ENCODE measurements around the gene CCDC85B.
A peak's percentile ranks its signal among the peaks of the same experiment; 100 is the strongest.

Gene CCDC85B

DNA sequence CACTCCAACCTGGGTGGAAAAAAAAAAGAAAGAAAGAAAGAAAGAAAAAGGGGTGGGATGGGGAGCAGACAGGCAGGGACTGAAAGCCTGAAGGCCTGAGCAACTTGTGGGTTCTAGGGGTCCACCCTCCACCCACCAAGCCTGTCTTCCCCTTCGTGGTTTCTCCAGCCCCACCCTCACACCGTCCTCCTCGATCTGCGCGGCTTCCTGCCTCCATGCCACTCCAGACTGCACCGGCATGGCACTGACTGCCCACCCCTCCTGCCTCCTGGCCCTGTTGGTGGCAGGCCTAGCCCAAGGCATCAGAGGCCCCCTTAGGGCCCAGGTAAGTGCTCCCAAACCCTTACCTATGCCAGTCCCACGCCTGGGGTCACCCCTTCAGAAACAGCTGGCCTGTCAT lies 10.9 kb upstream of the CCDC85B start, which contains the start of gene CTSW:
Gene CTSW (plus strand): TSS at position 221 of the 400 bp plus-strand sequence. CDS start 18 bp downstream, at position 239.
- H3K4me3 ChIP-seq (ENCODE audit: low read depth in 1 of 2, low read length in 2 of 2), result no peak within 1 kb of the TSS
- H2AFZ ChIP-seq (ENCODE audit: low read depth, low read length), result no peak within 1 kb of the TSS
- DNase-seq (peak; percentile 56), ATAC-seq (ENCODE audit: insufficient read depth, low read depth) (peak; percentile 61)
- H3K79me2 ChIP-seq (ENCODE audit: insufficient read depth, low read length), result 0 out of 2 replicates have a peak, but pooled peaks cover 3% of the 10 kb centered on the region
- H3K27me3 ChIP-seq (ENCODE audit: insufficient read depth, low read length, poor library complexity), result no peaks in the 10 kb centered on the region
- no peaks in the 10 kb centered on the region for H3K9me3 ChIP-seq (ENCODE audit: insufficient read depth, low read length, severe bottlenecking)
- no peak within 1 kb of the TSS for H3K9ac ChIP-seq (ENCODE audit: low read depth, low read length)
- peaks cover 8% of the 10 kb centered on the region for H4K20me1 ChIP-seq (ENCODE audit: insufficient read depth, low read length)
- H3K36me3 ChIP-seq (ENCODE audit: insufficient read depth, low read length), result peaks cover 27% of the 10 kb centered on the region
- peaks cover 9% of the 10 kb centered on the region for H3K4me1 ChIP-seq (ENCODE audit: insufficient read depth, low read length)
- TF ChIP-seq CTCF (IDR thresholded peaks at IDR 0.05; ENCODE audit: borderline replicate concordance, extremely low read depth, low read length, poor library complexity, severe bottlenecking) (no peak), EZH2 (IDR thresholded peaks at IDR 0.05; ENCODE audit: borderline replicate concordance, low read depth, low read length, severe bottlenecking) (no peak)
- H3K4me2 ChIP-seq (ENCODE audit: insufficient read depth, low read length), result no peak within 1 kb of the TSS
- H3K27ac ChIP-seq (ENCODE audit: low read length), result no peak within 1 kb of the TSS

DNA sequence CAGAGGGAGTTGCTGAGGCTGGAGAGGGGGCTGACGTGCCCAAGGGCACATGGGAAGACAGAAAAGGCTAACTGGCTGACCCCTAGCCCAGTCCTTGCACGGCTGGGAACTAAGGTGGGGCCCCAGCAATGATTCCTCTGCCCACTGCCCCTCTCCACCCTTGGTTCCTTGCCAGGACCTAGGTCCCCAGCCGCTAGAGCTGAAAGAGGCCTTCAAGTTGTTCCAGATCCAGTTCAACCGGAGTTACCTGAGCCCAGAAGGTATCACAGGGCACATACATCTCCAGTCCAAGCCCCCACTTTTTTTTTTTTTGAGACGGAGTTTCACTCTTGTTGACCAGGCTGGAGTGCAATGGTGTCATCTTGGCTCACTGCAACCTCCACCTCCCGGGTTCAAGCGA lies 10.4 kb upstream of the CCDC85B start:
- peaks cover 31% of the 10 kb centered on the region for H3K36me3 ChIP-seq (ENCODE audit: insufficient read depth, low read length)
- no peaks in the 10 kb centered on the region for H3K27me3 ChIP-seq (ENCODE audit: insufficient read depth, low read length, poor library complexity)
- H3K4me3 ChIP-seq (ENCODE audit: low read depth in 1 of 2, low read length in 2 of 2), result no peak overlapping the region
- peaks cover 11% of the 10 kb centered on the region for H4K20me1 ChIP-seq (ENCODE audit: insufficient read depth, low read length)
- H3K4me1 ChIP-seq (ENCODE audit: insufficient read depth, low read length), result peaks cover 13% of the 10 kb centered on the region
- H2AFZ ChIP-seq (ENCODE audit: low read depth, low read length), result no peak overlapping the region
- ATAC-seq (ENCODE audit: insufficient read depth, low read depth) (no peak), DNase-seq (no peak)
- H3K27ac ChIP-seq (ENCODE audit: low read length), result no peak overlapping the region
- H3K9ac ChIP-seq (ENCODE audit: low read depth, low read length), result no peak overlapping the region
- H3K4me2 ChIP-seq (ENCODE audit: insufficient read depth, low read length), result no peak overlapping the region
- no peaks in the 10 kb centered on the region for H3K9me3 ChIP-seq (ENCODE audit: insufficient read depth, low read length, severe bottlenecking)
- H3K79me2 ChIP-seq (ENCODE audit: insufficient read depth, low read length), result 0 out of 2 replicates have a peak, but pooled peaks cover 3% of the 10 kb centered on the region
- TF ChIP-seq EZH2 (IDR thresholded peaks at IDR 0.05; ENCODE audit: borderline replicate concordance, low read depth, low read length, severe bottlenecking), result no peak
- no peak for TF ChIP-seq CTCF (IDR thresholded peaks at IDR 0.05; ENCODE audit: borderline replicate concordance, extremely low read depth, low read length, poor library complexity, severe bottlenecking)

DNA sequence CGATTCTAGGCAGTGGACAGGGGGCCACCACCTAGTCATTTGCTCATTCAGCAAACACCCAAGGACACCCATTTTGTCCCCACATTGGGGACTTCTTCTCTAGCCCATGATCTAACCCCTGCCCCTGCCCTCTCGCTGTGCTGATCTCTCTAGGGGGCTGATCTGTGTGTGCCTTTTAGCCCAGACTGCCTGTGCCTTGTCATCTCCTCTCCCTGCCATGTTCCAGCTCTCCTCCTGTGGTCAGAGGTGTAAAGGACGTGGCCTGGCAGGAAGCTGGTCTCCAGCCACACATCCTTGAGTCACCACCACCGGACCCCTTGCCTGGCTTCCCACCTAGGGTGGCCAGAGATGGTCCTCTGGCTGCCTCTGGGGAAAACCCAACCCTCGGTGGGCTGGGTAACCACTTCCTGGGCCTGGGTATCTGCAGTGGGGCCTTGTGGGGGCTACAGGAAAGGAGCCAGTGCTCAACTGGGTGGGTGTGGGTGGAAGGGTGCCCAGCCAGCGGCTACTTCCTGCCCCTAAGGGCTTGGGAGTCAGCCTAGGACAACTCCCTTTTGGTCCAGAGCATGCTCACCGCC lies 9.5 kb upstream of the CCDC85B start:
- Histone ChIP-seq H3K4me1 (ENCODE audit: insufficient read depth, low read length) (peaks cover 20% of the 10 kb centered on the region), H3K27me3 (ENCODE audit: insufficient read depth, low read length, poor library complexity) (no peaks in the 10 kb centered on the region), H3K36me3 (ENCODE audit: insufficient read depth, low read length) (peaks cover 39% of the 10 kb centered on the region), H3K79me2 (ENCODE audit: insufficient read depth, low read length) (0 out of 2 replicates have a peak, but pooled peaks cover 3% of the 10 kb centered on the region), H3K4me3 (ENCODE audit: low read depth in 1 of 2, low read length in 2 of 2) (no peak overlapping the region), H4K20me1 (ENCODE audit: insufficient read depth, low read length) (peaks cover 15% of the 10 kb centered on the region), H3K27ac (ENCODE audit: low read length) (no peak overlapping the region), H2AFZ (ENCODE audit: low read depth, low read length) (no peak overlapping the region), H3K9me3 (ENCODE audit: insufficient read depth, low read length, severe bottlenecking) (no peaks in the 10 kb centered on the region), H3K4me2 (ENCODE audit: insufficient read depth, low read length) (no peak overlapping the region), H3K9ac (ENCODE audit: low read depth, low read length) (no peak overlapping the region)
- TF ChIP-seq CTCF (IDR thresholded peaks at IDR 0.05; ENCODE audit: borderline replicate concordance, extremely low read depth, low read length, poor library complexity, severe bottlenecking), result no peak
- TF ChIP-seq EZH2 (IDR thresholded peaks at IDR 0.05; ENCODE audit: borderline replicate concordance, low read depth, low read length, severe bottlenecking), result no peak
- DNase-seq (no peak), ATAC-seq (ENCODE audit: insufficient read depth, low read depth) (no peak)
